WI38 (cell line): ENCODE results near the gene NPHP1.
"Not testable (repeated sequence)": the region's sequence is repeated elsewhere in the genome, so short reads cannot be mapped to it uniquely, and the experiment has no call there.

Experiments
- H3K4me3 ChIP-seq: 2 replicates; pipeline ENCODE4 v1.5.1; 2011; ENCODE audit warnings: low read depth, mild to moderate bottlenecking, control low read depth, low read length
- TF ChIP-seq, protein P1 (sequence below): IDR thresholded peaks from 2 replicates; pipeline ENCODE4 v1.5.1; 2012; ENCODE audit warnings: low read depth, mild to moderate bottlenecking, control low read depth, low read length

Gene NPHP1

GRCh38 chr2:110216803-110217202 is 12.0 kb upstream of the NPHP1 start:
- no peak overlapping the region for H3K4me3 ChIP-seq
- TF ChIP-seq, protein P1, sequence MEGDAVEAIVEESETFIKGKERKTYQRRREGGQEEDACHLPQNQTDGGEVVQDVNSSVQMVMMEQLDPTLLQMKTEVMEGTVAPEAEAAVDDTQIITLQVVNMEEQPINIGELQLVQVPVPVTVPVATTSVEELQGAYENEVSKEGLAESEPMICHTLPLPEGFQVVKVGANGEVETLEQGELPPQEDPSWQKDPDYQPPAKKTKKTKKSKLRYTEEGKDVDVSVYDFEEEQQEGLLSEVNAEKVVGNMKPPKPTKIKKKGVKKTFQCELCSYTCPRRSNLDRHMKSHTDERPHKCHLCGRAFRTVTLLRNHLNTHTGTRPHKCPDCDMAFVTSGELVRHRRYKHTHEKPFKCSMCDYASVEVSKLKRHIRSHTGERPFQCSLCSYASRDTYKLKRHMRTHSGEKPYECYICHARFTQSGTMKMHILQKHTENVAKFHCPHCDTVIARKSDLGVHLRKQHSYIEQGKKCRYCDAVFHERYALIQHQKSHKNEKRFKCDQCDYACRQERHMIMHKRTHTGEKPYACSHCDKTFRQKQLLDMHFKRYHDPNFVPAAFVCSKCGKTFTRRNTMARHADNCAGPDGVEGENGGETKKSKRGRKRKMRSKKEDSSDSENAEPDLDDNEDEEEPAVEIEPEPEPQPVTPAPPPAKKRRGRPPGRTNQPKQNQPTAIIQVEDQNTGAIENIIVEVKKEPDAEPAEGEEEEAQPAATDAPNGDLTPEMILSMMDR = no peak

DNA sequence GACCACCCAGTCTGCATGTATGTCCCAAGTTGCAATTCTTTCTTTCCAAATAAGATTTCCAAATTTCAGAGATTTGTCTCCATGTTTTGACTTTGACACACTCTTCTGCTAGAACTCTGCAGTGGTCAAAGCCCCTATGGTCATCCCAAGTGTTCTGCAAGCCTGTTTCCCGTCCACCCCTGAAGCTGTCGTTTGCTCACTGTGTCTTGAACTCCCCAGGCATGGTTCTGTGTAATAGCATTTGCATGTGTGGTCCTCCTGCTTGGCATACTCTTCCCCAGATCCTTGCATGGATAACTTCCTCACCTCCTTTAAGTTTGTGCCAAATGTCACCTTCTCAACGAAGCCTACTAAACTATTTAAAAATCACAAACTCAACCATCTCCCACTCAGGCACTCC is 11.4 kb upstream of the NPHP1 start:
- TF ChIP-seq, protein P1 = no peak
- no peak overlapping the region for H3K4me3 ChIP-seq

GRCh38 chr2:110215566-110216158 is 10.8 kb upstream of the NPHP1 start:
- TF ChIP-seq, protein P1 = no peak
- H3K4me3 ChIP-seq = no peak overlapping the region

- TF ChIP-seq, protein P1 = no peak
- no peak overlapping the region for H3K4me3 ChIP-seq
Measured at GRCh38 chr2:110215091-110215490, 10.3 kb upstream of the NPHP1 start.

GRCh38 chr2:110213522-110213921 is 8.7 kb upstream of the NPHP1 start:
- H3K4me3 ChIP-seq = not testable (repeated sequence)

DNA sequence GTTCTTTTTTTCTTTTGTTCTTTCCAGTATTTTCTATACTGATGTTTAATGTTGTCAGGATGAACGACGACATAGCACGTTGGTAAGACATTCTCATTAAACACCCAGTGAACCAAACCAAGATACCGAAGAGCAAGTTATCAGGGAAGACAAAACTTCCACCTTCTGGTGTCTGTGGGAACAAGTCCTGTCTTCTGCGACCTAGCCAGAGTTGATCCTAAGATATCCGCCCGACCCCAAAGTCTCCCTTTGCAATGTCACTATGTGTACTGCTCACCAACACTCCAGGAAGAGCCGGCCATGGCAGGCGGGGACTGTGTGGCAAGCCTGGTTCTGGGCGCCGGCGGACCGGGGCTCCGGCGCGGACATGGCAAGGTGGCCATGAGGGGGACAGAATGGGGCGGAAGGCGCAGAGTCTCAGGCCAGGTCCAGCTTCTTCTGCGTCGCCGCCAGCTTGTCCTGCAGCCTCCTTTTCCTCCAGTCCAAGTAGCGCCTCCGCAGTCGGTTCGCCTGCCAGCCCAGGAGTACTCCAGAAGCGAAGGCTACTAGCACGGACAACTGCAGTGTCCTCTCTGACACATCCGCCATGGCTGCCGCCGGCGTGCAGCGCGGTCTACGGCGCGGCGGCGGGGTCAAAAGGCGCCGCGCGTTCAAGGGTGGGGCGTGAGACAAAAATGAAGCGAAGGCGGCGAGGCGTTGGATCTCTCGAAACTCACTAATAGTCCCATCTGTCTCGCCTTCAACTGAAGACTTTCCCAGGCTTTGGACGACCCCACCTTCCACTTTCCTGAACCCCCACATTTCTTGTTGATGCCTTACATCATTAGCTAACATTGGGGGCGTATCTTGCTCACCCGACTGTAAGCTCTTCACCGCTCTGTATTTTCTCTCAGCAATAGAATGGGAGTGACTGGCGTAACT is 7.4 kb upstream of the NPHP1 start, which contains the start of gene MTLN:
MTLN (minus strand) TSS at position 610 of the 921 bp plus-strand sequence; CDS start at position 588, 22 bp downstream.
- TF ChIP-seq, protein P1 = no peak
- H3K4me3 ChIP-seq = peak within 1 kb of the TSS; percentile 80

- H3K4me3 ChIP-seq = no peak overlapping the region
- TF ChIP-seq, protein P1 = no peak
Measured at GRCh38 chr2:110205660-110206455, 1.0 kb upstream of the NPHP1 start.
